Prostate gland (tissue), 2 donors: ENCODE measurements around the gene PUS7L.

Experiments used
- POLR2A ChIP-seq: fragments of 450-650 bp; IDR thresholded peaks from one replicate; pipeline ENCODE4 v1.6.1; 2016; ENCODE audit warnings: antibody characterized with exemption, mild to moderate bottlenecking
- POLR2AphosphoS5 ChIP-seq: sonication (generic); formaldehyde crosslinking; IDR thresholded peaks from one replicate; pipeline ENCODE4 v1.6.1; 2017; ENCODE audit warnings: antibody characterized with exemption
- TF ChIP-seq, protein P1 (sequence below), 4 experiments: fragments of 200-600 bp in 2 of 4; fragments of 450-650 bp in 2 of 4; sonication (generic) in 2 of 4; IDR thresholded peaks; 1 replicate in 3 of 4; 2 replicates in 1 of 4; pipeline ENCODE4 v1.5.1; 2016 to 2019; ENCODE audit warnings: antibody characterized with exemption in 4 of 4, mild to moderate bottlenecking in 2 of 4, moderate library complexity in 2 of 4

DNA sequence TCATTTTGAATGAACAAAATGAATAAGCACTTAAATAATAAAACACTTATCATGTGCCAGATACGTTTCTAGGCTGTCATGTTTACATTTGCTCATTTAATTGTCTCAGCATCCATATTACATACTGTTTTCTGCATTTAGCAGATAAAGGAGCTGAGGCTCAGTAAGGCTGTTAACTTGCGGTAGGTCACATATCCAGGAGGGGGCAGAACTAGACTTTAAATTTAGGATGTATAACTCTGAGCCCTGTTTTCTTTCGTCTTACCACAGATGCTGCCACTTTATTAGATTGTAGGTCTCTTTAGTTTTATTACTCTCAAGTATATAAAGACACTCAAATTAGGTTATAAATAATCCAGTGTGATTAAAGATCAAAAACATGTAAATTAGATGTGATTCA is 17.9 kb upstream of the PUS7L start:
- TF ChIP-seq, protein P1, sequence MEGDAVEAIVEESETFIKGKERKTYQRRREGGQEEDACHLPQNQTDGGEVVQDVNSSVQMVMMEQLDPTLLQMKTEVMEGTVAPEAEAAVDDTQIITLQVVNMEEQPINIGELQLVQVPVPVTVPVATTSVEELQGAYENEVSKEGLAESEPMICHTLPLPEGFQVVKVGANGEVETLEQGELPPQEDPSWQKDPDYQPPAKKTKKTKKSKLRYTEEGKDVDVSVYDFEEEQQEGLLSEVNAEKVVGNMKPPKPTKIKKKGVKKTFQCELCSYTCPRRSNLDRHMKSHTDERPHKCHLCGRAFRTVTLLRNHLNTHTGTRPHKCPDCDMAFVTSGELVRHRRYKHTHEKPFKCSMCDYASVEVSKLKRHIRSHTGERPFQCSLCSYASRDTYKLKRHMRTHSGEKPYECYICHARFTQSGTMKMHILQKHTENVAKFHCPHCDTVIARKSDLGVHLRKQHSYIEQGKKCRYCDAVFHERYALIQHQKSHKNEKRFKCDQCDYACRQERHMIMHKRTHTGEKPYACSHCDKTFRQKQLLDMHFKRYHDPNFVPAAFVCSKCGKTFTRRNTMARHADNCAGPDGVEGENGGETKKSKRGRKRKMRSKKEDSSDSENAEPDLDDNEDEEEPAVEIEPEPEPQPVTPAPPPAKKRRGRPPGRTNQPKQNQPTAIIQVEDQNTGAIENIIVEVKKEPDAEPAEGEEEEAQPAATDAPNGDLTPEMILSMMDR (IDR thresholded peaks at IDR 0.05), result peak in 3 of 4 experiments; percentile 11 to 47 (median 33)
- no peak for TF ChIP-seq POLR2AphosphoS5
- TF ChIP-seq POLR2A, result no peak
